ENCODE measurements around the gene CACNB2. TPM values are rescaled to one million over a fixed set of nuclear protein-coding genes. Genes with fewer than 3 reads are reported as not detected.
"Not testable (repeated sequence)": the region's sequence is repeated elsewhere in the genome, so short reads cannot be mapped to it uniquely, and the experiment has no call there.

The CACNB2 gene
- polyA plus RNA-seq, 1 donor: 1.2 TPM

GRCh38 chr10:18402853-18403252 is 262.6 kb downstream of the CACNB2 start:
- no peak for DNase-seq

GRCh38 chr10:18404530-18404929 is 264.3 kb downstream of the CACNB2 start:
- no peak for DNase-seq

- DNase-seq: no peak
Observed at GRCh38 chr10:18406136-18406535, 265.9 kb downstream of the CACNB2 start.

- no peak for DNase-seq
Observed at GRCh38 chr10:18409599-18410397, 269.6 kb downstream of the CACNB2 start.

GRCh38 chr10:18414061-18414460 is 273.8 kb downstream of the CACNB2 start:
- no peak for DNase-seq

GRCh38 chr10:18417950-18418527 is 277.8 kb downstream of the CACNB2 start:
- DNase-seq: no peak

- DNase-seq: no peak
Observed at GRCh38 chr10:18418541-18419215, 278.5 kb downstream of the CACNB2 start.

GRCh38 chr10:18419945-18420344 is 279.7 kb downstream of the CACNB2 start:
- DNase-seq: no peak

GRCh38 chr10:18421726-18422293 is 281.6 kb downstream of the CACNB2 start:
- DNase-seq: no peak

GRCh38 chr10:18423058-18423637 is 282.9 kb downstream of the CACNB2 start:
- no peak for DNase-seq

GRCh38 chr10:18424200-18424599 is 284.0 kb downstream of the CACNB2 start:
- DNase-seq: no peak

GRCh38 chr10:18429335-18429734 is 289.1 kb downstream of the CACNB2 start:
- DNase-seq: no peak

GRCh38 chr10:18436902-18437301 is 296.7 kb downstream of the CACNB2 start:
- DNase-seq: no peak

- no peak for DNase-seq
Observed at GRCh38 chr10:18437486-18437885, 297.3 kb downstream of the CACNB2 start.

- DNase-seq: no peak
Observed at GRCh38 chr10:18438361-18439126, 298.3 kb downstream of the CACNB2 start.

GRCh38 chr10:18439601-18440000 is 299.4 kb downstream of the CACNB2 start:
- no peak for DNase-seq

- DNase-seq: not testable (repeated sequence)
Observed at GRCh38 chr10:18445635-18446034, 305.4 kb downstream of the CACNB2 start.

- no peak for DNase-seq
Observed at GRCh38 chr10:18446205-18446604, 306.0 kb downstream of the CACNB2 start.

GRCh38 chr10:18449611-18450026 is 309.4 kb downstream of the CACNB2 start:
- no peak for DNase-seq

GRCh38 chr10:18450298-18450697 is 310.1 kb downstream of the CACNB2 start:
- no peak for DNase-seq

- DNase-seq: no peak
Observed at GRCh38 chr10:18455086-18455884, 315.1 kb downstream of the CACNB2 start.
